SK-N-SH treated with all-trans-retinoic acid at 6 μM for 48 hours (cell line): ENCODE data around the gene ANAPC4.
"Not testable (repeated sequence)": the region's sequence is repeated elsewhere in the genome, so short reads cannot be mapped to it uniquely, and the experiment has no call there.

Source experiments
- ATAC-seq: fragments of 200-7000 bp; cut with Tn5 transposase; 3 replicates; pipeline ENCODE4 v1.9.1; 2020; ENCODE audit warnings: mild to moderate bottlenecking, moderate library complexity
- ARNTL ChIP-seq: fragments of 450-650 bp; formaldehyde crosslinking; IDR thresholded peaks from 2 replicates; pipeline ENCODE4 v1.5.0; 2020; ENCODE audit warnings: low read depth, mild to moderate bottlenecking, moderate library complexity, borderline replicate concordance
- CREB5 ChIP-seq: fragments of 250-450 bp; sonication (Bioruptor Pico); IDR thresholded peaks from 2 replicates; pipeline ENCODE4 v1.5.1; 2020; ENCODE audit warnings: low read depth, mild to moderate bottlenecking, moderate library complexity
- CSRNP3 ChIP-seq: fragments of 250-450 bp; sonication (Bioruptor Pico); IDR thresholded peaks from 2 replicates; pipeline ENCODE4 v1.5.1; 2021; ENCODE audit warnings: mild to moderate bottlenecking, moderate library complexity
- ESRRG ChIP-seq: fragments of 250-450 bp; sonication (Bioruptor Pico); IDR thresholded peaks from 2 replicates; pipeline ENCODE4 v1.6.1; 2021; ENCODE audit warnings: mild to moderate bottlenecking
- PATZ1 ChIP-seq: fragments of 250-450 bp; sonication (Bioruptor Pico); IDR thresholded peaks from 2 replicates; pipeline ENCODE4 v1.8.0; 2020; ENCODE audit warnings: mild to moderate bottlenecking, moderate library complexity, borderline replicate concordance
- POU6F1 ChIP-seq: fragments of 250-450 bp; sonication (Bioruptor Pico); IDR thresholded peaks from 2 replicates; pipeline ENCODE4 v1.8.0; 2021; ENCODE audit warnings: low read depth, mild to moderate bottlenecking, moderate library complexity, borderline replicate concordance
- PPARA ChIP-seq: fragments of 250-450 bp; sonication (Bioruptor Pico); IDR thresholded peaks from 2 replicates; pipeline ENCODE4 v1.5.0; 2020; ENCODE audit warnings: mild to moderate bottlenecking, borderline replicate concordance
- RARB ChIP-seq: fragments of 250-450 bp; sonication (Bioruptor Pico); IDR thresholded peaks from 2 replicates; pipeline ENCODE4 v1.8.0; 2021; ENCODE audit warnings: mild to moderate bottlenecking, moderate library complexity
- SNAI2 ChIP-seq: fragments of 250-450 bp; sonication (Bioruptor Pico); IDR thresholded peaks from 2 replicates; pipeline ENCODE4 v1.5.0; 2020; ENCODE audit warnings: mild to moderate bottlenecking, moderate library complexity
- ZC3H10 ChIP-seq: fragments of 250-450 bp; sonication (Bioruptor Pico); IDR thresholded peaks from 2 replicates; pipeline ENCODE4 v1.5.1; 2021; ENCODE audit warnings: mild to moderate bottlenecking, moderate library complexity
- ZFP30 ChIP-seq: fragments of 450-650 bp; formaldehyde crosslinking; IDR thresholded peaks from 2 replicates; pipeline ENCODE4 v1.5.0; 2022; ENCODE audit warnings: mild to moderate bottlenecking, moderate library complexity
- ZNF565 ChIP-seq: fragments of 450-650 bp; formaldehyde crosslinking; conservative IDR thresholded peaks from 2 replicates; pipeline ENCODE4 v1.5.0; 2020; ENCODE audit warnings: low read depth, mild to moderate bottlenecking, moderate library complexity
- ZNF8 ChIP-seq: fragments of 450-650 bp; formaldehyde crosslinking; IDR thresholded peaks from 2 replicates; pipeline ENCODE4 v1.5.0; 2020; ENCODE audit warnings: mild to moderate bottlenecking, moderate library complexity

ANAPC4 gene

GRCh38 chr4:25376754-25377571 lies at the start of gene ANAPC4:
ANAPC4 (plus strand) TSS chr4:25377263; CDS start chr4:25377428, 165 bp downstream.
- TF ChIP-seq CREB5 (CRISPR knock-in tag), result no peak
- TF ChIP-seq POU6F1, result no peak
- TF ChIP-seq PPARA (CRISPR knock-in tag), result no peak
- TF ChIP-seq ARNTL (CRISPR knock-in tag), result no peak
- TF ChIP-seq RARB (CRISPR knock-in tag), result no peak
- no peak for TF ChIP-seq SNAI2 (CRISPR knock-in tag)
- TF ChIP-seq ZNF565 (CRISPR knock-in tag), result no peak
- no peak for TF ChIP-seq ESRRG (CRISPR knock-in tag)
- TF ChIP-seq CSRNP3 (CRISPR knock-in tag), result no peak
- TF ChIP-seq ZC3H10 (CRISPR knock-in tag), result no peak
- TF ChIP-seq ZFP30, result no peak
- ATAC-seq, result peak; percentile 98

- not testable (repeated sequence) for ATAC-seq
Measured at GRCh38 chr4:25328463-25328862, 48.6 kb upstream of the ANAPC4 start.

- TF ChIP-seq ZFP30 (no peak), PATZ1 (CRISPR knock-in tag) (no peak), CREB5 (CRISPR knock-in tag) (no peak), ZNF565 (CRISPR knock-in tag) (no peak)
- no peak for ATAC-seq
Measured at GRCh38 chr4:25330335-25330734, 46.7 kb upstream of the ANAPC4 start.

- TF ChIP-seq POU6F1 (no peak), ARNTL (CRISPR knock-in tag) (no peak), ZNF8 (CRISPR knock-in tag) (no peak), ZC3H10 (CRISPR knock-in tag) (no peak), ESRRG (CRISPR knock-in tag) (no peak), PPARA (CRISPR knock-in tag) (no peak)
- TF ChIP-seq, all 23 proteins: peak for 0
- ATAC-seq, result peak; percentile 39; the same call in 2 of the 3 replicates
Measured at GRCh38 chr4:25330905-25331808, 45.9 kb upstream of the ANAPC4 start.
